ENCODE results near the gene NPPA. TPM values are rescaled to one million over a fixed set of nuclear protein-coding genes. Genes with fewer than 3 reads are reported as not detected.

Gene NPPA
- total RNA-seq, 1 donor from 2014 or later, result 8.4 TPM

DNA sequence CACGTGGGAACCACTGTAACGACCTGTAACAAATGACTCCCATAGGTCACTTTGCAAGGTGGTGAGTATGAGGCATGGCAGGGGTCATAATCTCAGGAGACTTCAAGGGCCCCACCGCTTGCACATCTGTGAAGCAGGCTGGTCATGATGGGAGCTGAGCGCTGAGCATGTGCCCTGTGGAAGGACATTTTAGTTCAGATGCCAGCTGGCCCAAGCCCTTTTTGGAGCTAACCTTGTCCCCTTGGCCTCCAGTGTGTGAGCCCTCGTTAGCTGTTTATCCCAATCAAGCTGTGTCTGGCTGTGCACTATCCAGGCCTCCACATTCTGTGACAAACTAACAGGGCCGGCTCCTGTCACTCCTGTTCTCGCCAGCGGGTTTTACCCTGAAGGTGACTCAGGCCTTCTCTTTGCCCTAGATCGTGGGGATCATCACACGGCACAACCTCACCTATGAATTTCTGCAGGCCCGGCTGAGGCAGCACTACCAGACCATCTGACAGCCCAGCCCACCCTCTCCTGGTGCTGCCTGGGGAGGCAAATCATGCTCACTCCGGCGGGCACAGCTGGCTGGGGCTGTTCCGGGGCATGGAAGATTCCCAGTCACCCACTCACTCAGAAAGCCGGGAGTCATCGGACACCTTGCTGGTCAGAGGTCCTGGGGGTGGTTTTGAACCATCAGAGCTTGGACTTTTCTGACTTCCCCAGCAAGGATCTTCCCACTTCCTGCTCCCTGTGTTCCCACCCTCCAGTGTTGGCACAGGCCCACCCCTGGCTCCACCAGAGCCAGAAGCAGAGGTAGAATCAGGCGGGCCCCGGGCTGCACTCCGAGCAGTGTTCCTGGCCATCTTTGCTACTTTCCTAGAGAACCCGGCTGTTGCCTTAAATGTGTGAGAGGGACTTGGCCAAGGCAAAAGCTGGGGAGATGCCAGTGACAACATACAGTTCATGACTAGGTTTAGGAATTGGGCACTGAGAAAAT is 7.6 kb downstream of the NPPA start:
- Histone ChIP-seq H3K27me3 (no peaks in the 10 kb centered on the region), H3K4me1 (no peaks in the 10 kb centered on the region), H3K27ac (no peak overlapping the region), H3K36me3 (peaks cover 95% of the 10 kb centered on the region), H3K9me3 (no peaks in the 10 kb centered on the region), H3K4me3 (no peak overlapping the region)
- DNase-seq, result no peak
- no peak for ATAC-seq
- TF ChIP-seq, protein P1, sequence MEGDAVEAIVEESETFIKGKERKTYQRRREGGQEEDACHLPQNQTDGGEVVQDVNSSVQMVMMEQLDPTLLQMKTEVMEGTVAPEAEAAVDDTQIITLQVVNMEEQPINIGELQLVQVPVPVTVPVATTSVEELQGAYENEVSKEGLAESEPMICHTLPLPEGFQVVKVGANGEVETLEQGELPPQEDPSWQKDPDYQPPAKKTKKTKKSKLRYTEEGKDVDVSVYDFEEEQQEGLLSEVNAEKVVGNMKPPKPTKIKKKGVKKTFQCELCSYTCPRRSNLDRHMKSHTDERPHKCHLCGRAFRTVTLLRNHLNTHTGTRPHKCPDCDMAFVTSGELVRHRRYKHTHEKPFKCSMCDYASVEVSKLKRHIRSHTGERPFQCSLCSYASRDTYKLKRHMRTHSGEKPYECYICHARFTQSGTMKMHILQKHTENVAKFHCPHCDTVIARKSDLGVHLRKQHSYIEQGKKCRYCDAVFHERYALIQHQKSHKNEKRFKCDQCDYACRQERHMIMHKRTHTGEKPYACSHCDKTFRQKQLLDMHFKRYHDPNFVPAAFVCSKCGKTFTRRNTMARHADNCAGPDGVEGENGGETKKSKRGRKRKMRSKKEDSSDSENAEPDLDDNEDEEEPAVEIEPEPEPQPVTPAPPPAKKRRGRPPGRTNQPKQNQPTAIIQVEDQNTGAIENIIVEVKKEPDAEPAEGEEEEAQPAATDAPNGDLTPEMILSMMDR (IDR thresholded peaks at IDR 0.05), result no peak
- intact Hi-C loops (cut with DNase I), result loop anchor here (5.0 kb wide), 1 partner anchor 52 kb away; no protein-coding TSS in a partner anchor

DNA sequence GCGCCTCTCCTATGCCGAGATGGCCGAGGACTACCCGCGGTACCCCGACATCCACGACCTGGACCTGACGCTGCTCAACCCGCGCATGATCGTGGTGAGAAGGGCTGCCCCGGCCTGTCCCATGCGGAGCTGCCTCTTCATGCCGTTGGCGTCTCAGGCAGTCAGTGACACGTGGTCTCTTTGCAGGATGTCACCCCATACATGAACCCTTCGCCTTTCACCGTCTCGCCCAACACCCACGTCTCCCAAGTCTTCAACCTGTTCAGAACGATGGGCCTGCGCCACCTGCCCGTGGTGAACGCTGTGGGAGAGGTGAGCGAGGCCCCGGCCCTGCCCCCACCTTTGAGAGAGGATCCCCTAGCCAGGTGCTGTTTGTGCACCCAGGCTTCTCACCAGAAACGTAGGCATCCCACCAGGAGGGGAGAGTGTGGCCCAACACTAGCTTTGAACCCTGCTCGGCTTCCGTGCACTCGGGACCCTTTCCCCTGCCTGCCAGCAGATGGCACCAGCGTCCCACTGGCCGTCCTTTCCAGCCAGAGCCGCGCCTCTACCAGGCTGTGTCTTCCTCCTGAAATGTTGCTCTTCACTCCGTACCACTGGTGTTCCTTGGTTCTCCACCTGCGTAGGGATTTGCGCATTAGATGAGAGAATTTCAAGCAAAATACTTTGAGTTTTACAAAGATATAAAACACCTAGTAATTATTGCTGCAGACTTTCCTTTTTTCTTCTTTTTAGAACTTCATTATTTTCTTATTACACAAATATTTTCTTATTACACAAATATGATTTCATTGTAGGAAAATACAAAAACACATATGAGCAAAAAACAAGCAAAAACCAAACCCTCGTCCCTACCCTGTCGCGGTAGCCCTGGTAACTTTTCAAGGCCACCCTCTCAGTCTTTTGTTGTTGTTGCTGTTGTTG is 9.0 kb downstream of the NPPA start:
- intact Hi-C loops (cut with DNase I), result loop anchor here (5.0 kb wide), 1 partner anchor 54 kb away; no protein-coding TSS in a partner anchor
- DNase-seq (peak; percentile 83), ATAC-seq (peak; percentile 88)
- no peak overlapping the region for H3K27ac ChIP-seq
- peaks cover 95% of the 10 kb centered on the region for H3K36me3 ChIP-seq
- no peaks in the 10 kb centered on the region for H3K4me1 ChIP-seq
- no peaks in the 10 kb centered on the region for H3K27me3 ChIP-seq
- TF ChIP-seq, protein P1 (IDR thresholded peaks at IDR 0.05), result peak; percentile 97
- no peaks in the 10 kb centered on the region for H3K9me3 ChIP-seq
- no peak overlapping the region for H3K4me3 ChIP-seq

DNA sequence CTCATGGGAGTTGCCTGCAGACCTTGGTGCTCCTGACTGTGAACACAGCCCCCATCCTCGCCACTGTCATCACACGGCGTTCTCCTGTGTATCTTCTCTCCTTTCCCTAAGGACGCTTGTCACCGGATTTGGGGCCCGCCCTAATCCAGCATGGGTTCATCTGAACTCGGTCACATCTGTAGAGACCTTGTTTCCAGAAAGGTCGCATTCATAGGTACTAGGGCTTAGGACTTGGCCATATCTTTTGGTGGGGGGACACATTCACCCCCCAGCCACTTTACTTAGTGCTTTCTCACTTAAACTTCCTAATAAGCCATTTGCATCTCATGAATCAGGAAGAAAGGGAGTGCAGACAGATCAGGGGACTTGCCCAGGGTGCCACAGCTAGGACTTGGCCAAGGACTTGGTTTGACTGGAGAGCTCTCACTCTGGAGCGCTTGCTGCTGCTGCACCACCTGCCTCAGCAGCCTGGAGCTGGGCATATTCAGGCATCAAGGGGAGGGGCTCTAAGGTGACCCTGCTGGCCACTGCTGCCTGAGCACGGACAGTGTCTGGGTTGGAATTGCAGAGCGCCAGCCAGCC is 9.7 kb downstream of the NPPA start:
- ATAC-seq, result no peak
- Histone ChIP-seq H3K9me3 (no peaks in the 10 kb centered on the region), H3K27me3 (no peaks in the 10 kb centered on the region), H3K4me3 (no peak overlapping the region), H3K27ac (no peak overlapping the region), H3K4me1 (no peaks in the 10 kb centered on the region), H3K36me3 (peaks cover 100% of the 10 kb centered on the region)
- DNase-seq, result no peak
- intact Hi-C loops (cut with DNase I), result loop anchor here (5.0 kb wide), 1 partner anchor 54 kb away; no protein-coding TSS in a partner anchor
- TF ChIP-seq, protein P1 (IDR thresholded peaks at IDR 0.05), result no peak

DNA sequence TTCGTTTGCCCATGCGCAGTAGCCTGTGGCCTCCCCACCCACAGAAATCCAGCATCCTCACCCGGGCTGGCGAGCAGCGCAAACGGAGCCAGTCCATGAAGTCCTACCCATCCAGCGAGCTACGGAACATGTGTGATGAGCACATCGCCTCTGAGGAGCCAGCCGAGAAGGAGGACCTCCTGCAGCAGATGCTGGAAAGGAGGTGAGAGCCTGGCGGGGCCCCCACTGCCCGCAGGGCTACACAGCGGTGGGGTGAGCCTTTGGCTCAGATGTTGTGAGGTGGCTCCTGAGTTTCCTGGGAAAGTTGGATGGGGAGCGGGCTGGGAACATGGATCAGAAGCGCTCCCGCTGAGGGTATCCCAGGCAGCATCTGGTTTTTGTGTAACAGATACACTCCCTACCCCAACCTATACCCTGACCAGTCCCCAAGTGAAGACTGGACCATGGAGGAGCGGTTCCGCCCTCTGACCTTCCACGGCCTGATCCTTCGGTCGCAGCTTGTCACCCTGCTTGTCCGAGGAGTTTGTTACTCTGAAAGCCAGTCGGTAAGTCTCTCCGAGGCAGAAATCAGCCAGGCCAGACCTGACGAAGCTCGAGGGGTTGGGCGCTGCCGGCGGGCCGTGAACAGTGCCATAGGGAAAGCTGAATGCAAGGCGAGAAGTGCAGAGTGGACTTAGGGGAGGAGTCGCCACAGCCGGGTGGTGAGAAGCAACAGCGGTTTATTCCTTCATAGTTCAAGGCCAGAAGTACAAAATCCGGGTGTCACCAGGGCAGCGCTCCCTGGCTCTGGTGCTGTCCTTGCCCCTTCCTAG is 10.4 kb downstream of the NPPA start:
- peaks cover 100% of the 10 kb centered on the region for H3K36me3 ChIP-seq
- TF ChIP-seq, protein P1 (IDR thresholded peaks at IDR 0.05), result no peak
- no peak overlapping the region for H3K4me3 ChIP-seq
- DNase-seq, result no peak
- intact Hi-C loops (cut with DNase I), result loop anchor here (5.0 kb wide), 1 partner anchor 55 kb away; no protein-coding TSS in a partner anchor
- ATAC-seq, result no peak
- H3K4me1 ChIP-seq, result no peaks in the 10 kb centered on the region
- H3K27me3 ChIP-seq, result no peaks in the 10 kb centered on the region
- no peaks in the 10 kb centered on the region for H3K9me3 ChIP-seq
- no peak overlapping the region for H3K27ac ChIP-seq

All from upper lobe of right lung (tissue), 1 donor.